Vagina (tissue), 2 donors: ENCODE results near the gene MYL6. TPM values are rescaled to one million over a fixed set of nuclear protein-coding genes. Genes with fewer than 3 reads are reported as not detected.

Experiments used
- DNase-seq, 2 donors: peaks; one replicate each; pipeline ENCODE4 v3.0.0-alpha.2; 2017; ENCODE audit errors: extremely low spot score in 2 of 2
- H3K27ac ChIP-seq: fragments of 200-600 bp; sonication (generic); one replicate; pipeline ENCODE4 v1.5.1; 2019
- H3K27me3 ChIP-seq: fragments of 200-600 bp; sonication (generic); one replicate; pipeline ENCODE4 v1.5.1; 2019
- H3K36me3 ChIP-seq, 2 donors: fragments of 200-600 bp; sonication (generic); one replicate each; pipeline ENCODE4 v1.5.1; 2017 to 2019
- H3K4me1 ChIP-seq: fragments of 200-600 bp; sonication (generic); one replicate; pipeline ENCODE4 v1.5.1; 2019
- H3K4me3 ChIP-seq, 2 donors: fragments of 200-600 bp; sonication (generic); 1 replicate in 1 of 2; 2 replicates in 1 of 2; pipeline ENCODE4 v1.5.1; 2016 to 2019
- H3K9me3 ChIP-seq: fragments of 200-600 bp; sonication (generic); one replicate; pipeline ENCODE4 v1.5.1; 2019
- CTCF ChIP-seq, 3 experiments: fragments of 450-650 bp in 2 of 3; fragments of 200-600 bp in 1 of 3; sonication (generic) in 1 of 3; IDR thresholded peaks; one replicate each; pipeline ENCODE4 v1.5.1; 2017 to 2019; ENCODE audit warnings: antibody characterized with exemption in 3 of 3, mild to moderate bottlenecking in 2 of 3, moderate library complexity in 2 of 3
- POLR2A ChIP-seq, 2 donors: fragments of 450-650 bp; IDR thresholded peaks; one replicate each; pipeline ENCODE4 v1.6.1; 2017; ENCODE audit warnings: antibody characterized with exemption in 2 of 2, mild to moderate bottlenecking in 2 of 2, moderate library complexity in 2 of 2
- POLR2AphosphoS5 ChIP-seq, 2 donors: sonication (generic); formaldehyde crosslinking; IDR thresholded peaks; one replicate each; pipeline ENCODE4 v1.9.0; 2017; ENCODE audit warnings: antibody characterized with exemption in 2 of 2, mild to moderate bottlenecking in 2 of 2, low read depth in 1 of 2; ENCODE audit not compliant: insufficient read depth in 1 of 2
- intact Hi-C: fragments of 100-400 bp; cut with DNase I; formaldehyde crosslinking; loops from one replicate; pipeline ENCODE4 v1.15.1; 2023
- total RNA-seq: library from RNA; depleted of rRNA; stranded (reverse); fragments of >200 nt; gene quantifications from one replicate; pipeline ENCODE4 v1.2.3, GENCODE V29; 2016

Gene MYL6
- total RNA-seq, 1 donor from 2014 or later: 2,285 TPM

GRCh38 chr12:56143217-56143616, 14.9 kb upstream of the MYL6 start:
- Histone ChIP-seq H3K27ac (peak overlapping the region; percentile 48), H3K27me3 (no peaks in the 10 kb centered on the region), H3K4me1 (peaks cover 19% of the 10 kb centered on the region), H3K36me3 (peaks cover 2 to 59% of the 10 kb centered on the region in 2 donors), H3K9me3 (no peaks in the 10 kb centered on the region), H3K4me3 (no peak overlapping the region)
- intact Hi-C loops: no loop called here
- no peak for DNase-seq
- TF ChIP-seq POLR2A (IDR thresholded peaks at IDR 0.05) (no peak), POLR2AphosphoS5 (IDR thresholded peaks at IDR 0.05; ENCODE audit: insufficient read depth in 1 of 2, low read depth in 1 of 2) (no peak), CTCF (IDR thresholded peaks at IDR 0.05) (no peak)

GRCh38 chr12:56143870-56144269, 14.3 kb upstream of the MYL6 start:
- Histone ChIP-seq H3K27ac (peak overlapping the region; percentile 48), H3K4me3 (no peak overlapping the region), H3K27me3 (no peaks in the 10 kb centered on the region), H3K36me3 (peaks cover 2 to 53% of the 10 kb centered on the region in 2 donors), H3K9me3 (no peaks in the 10 kb centered on the region), H3K4me1 (peaks cover 19% of the 10 kb centered on the region)
- intact Hi-C loops: no loop called here
- DNase-seq: no peak
- TF ChIP-seq POLR2AphosphoS5 (IDR thresholded peaks at IDR 0.05; ENCODE audit: insufficient read depth in 1 of 2, low read depth in 1 of 2) (peak in 1 of 2 donors; percentile 33), CTCF (IDR thresholded peaks at IDR 0.05) (no peak), POLR2A (IDR thresholded peaks at IDR 0.05) (no peak)

GRCh38 chr12:56145217-56145616, 12.9 kb upstream of the MYL6 start:
- H3K4me1 ChIP-seq: peaks cover 19% of the 10 kb centered on the region
- DNase-seq: no peak
- peaks cover 2 to 40% of the 10 kb centered on the region in 2 donors for H3K36me3 ChIP-seq
- no peak overlapping the region for H3K27ac ChIP-seq
- no peaks in the 10 kb centered on the region for H3K9me3 ChIP-seq
- intact Hi-C loops: no loop called here
- TF ChIP-seq CTCF (IDR thresholded peaks at IDR 0.05) (no peak), POLR2AphosphoS5 (IDR thresholded peaks at IDR 0.05; ENCODE audit: insufficient read depth in 1 of 2, low read depth in 1 of 2) (no peak), POLR2A (IDR thresholded peaks at IDR 0.05) (no peak)
- no peak overlapping the region for H3K4me3 ChIP-seq
- H3K27me3 ChIP-seq: no peaks in the 10 kb centered on the region

DNA sequence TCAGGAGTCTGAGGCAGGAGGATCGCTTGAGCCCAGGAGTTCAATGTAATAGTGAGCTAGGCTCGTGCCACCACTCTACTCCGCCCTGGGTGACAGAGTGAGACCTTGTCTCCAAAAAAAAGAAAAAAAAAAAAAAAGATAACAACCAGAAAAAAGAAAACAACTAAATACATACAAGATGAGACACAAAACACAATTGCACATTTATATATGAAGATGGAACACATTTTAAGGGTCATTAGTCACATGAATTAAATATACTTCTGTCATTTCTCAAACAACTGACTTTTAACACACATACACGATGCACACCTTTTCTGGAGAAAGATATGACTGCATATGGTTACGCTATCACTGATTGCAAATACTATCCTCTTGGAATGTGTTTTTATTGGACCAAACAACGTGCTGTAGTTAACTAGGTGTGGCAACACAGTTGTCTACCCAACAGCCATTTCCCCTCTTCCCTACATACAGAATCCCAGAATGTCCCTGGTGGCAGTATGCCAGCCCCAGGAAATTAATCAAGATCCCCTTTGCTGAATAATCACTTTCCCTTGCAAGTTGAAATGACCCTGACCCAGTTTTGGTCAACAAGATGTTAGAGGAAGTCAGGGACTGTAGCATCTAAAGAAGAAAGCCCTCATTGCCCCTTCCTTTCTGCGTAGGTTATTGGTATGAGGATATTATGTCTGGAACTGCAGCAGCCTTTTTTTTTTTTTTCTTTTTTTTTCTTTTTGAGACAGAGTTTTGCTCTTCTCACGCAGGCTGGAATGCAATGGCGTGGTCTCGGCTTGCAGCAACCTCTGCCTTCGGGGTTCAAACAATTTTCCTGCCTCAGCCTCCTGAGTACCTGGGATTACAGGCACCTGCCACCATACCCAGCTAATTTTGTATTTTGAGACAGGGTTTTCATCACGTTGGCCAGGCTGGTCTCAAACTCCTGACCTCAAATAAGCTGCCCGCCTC, 11.4 kb upstream of the MYL6 start:
- H3K27me3 ChIP-seq: no peaks in the 10 kb centered on the region
- intact Hi-C loops: no loop called here

More for the DNA sequence above, 11.4 kb upstream of the MYL6 start:
- Histone ChIP-seq H3K9me3 (no peaks in the 10 kb centered on the region), H3K4me1 (peaks cover 28% of the 10 kb centered on the region), H3K36me3 (peaks cover 2 to 28% of the 10 kb centered on the region in 2 donors), H3K4me3 (no peak overlapping the region), H3K27ac (no peak overlapping the region)
- TF ChIP-seq POLR2AphosphoS5 (IDR thresholded peaks at IDR 0.05; ENCODE audit: insufficient read depth in 1 of 2, low read depth in 1 of 2) (peak in 1 of 2 donors; percentile 70), POLR2A (IDR thresholded peaks at IDR 0.05) (no peak), CTCF (IDR thresholded peaks at IDR 0.05) (no peak)
- no peak for DNase-seq
